BE2C (cell line): Measurements from ENCODE around the gene POLR2J.

ENCODE experiments used
- DNase-seq: peaks from one replicate; pipeline ENCODE4 v3.0.0-alpha.2; 2020
- H3K27me3 ChIP-seq: fragments of 250-450 bp; sonication (Bioruptor Pico); 2 replicates; pipeline ENCODE4 v1.5.1; 2020; ENCODE audit warnings: mild to moderate bottlenecking
- H3K36me3 ChIP-seq: fragments of 250-450 bp; sonication (Bioruptor Pico); 2 replicates; pipeline ENCODE4 v1.5.1; 2020; ENCODE audit warnings: mild to moderate bottlenecking
- H3K4me1 ChIP-seq: fragments of 250-450 bp; sonication (Bioruptor Pico); 2 replicates; pipeline ENCODE4 v1.5.1; 2020
- H3K4me3 ChIP-seq: 2 replicates; pipeline ENCODE4 v1.5.1; 2011; ENCODE audit warnings: low read depth, low read length
- H3K9me3 ChIP-seq: fragments of 250-450 bp; sonication (Bioruptor Pico); 2 replicates; pipeline ENCODE4 v1.5.1; 2020
- TF ChIP-seq, protein P1 (sequence below): IDR thresholded peaks from 2 replicates; pipeline ENCODE4 v1.5.1; 2012; ENCODE audit warnings: mild to moderate bottlenecking, low read depth, low read length

The POLR2J gene

DNA sequence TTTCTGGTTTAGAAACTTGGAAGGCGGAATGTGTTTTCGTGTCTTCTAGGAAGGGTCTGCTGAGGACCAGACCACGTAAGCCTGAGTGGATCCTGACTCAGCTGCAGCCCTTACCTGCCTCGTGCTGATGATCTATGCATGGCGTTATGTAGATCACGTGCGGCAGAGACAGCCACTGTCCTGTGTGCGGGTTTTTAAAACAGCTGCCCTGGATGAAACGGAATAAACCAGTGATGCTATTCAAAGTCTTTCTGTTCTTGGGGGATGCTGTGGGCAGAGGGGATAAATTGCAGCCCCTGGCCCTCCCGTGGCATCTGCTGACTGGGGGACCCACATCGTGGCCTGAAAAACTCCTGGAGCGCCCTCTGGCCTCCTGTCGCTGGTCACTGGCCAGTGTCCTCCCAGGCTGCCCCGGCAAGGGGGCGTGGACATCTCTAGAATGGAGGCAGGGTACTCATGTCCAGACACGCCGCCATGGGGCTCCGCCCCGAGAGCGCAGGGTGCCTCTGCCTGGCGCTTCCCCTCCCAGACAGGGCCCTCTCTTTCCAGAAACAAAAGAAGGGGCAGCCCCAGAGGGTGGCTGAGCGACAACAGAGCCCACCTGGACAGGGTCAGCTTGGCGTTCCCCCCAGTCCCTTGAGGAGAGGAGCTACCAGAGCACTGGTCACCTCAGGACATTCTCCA is 27.2 kb downstream of the POLR2J start:
- peak overlapping the region; percentile 31 for H3K4me3 ChIP-seq
- H3K4me1 ChIP-seq, result no peaks in the 10 kb centered on the region
- H3K27me3 ChIP-seq, result no peaks in the 10 kb centered on the region
- H3K9me3 ChIP-seq, result no peaks in the 10 kb centered on the region
- DNase-seq, result peak; percentile 67
- TF ChIP-seq, protein P1, sequence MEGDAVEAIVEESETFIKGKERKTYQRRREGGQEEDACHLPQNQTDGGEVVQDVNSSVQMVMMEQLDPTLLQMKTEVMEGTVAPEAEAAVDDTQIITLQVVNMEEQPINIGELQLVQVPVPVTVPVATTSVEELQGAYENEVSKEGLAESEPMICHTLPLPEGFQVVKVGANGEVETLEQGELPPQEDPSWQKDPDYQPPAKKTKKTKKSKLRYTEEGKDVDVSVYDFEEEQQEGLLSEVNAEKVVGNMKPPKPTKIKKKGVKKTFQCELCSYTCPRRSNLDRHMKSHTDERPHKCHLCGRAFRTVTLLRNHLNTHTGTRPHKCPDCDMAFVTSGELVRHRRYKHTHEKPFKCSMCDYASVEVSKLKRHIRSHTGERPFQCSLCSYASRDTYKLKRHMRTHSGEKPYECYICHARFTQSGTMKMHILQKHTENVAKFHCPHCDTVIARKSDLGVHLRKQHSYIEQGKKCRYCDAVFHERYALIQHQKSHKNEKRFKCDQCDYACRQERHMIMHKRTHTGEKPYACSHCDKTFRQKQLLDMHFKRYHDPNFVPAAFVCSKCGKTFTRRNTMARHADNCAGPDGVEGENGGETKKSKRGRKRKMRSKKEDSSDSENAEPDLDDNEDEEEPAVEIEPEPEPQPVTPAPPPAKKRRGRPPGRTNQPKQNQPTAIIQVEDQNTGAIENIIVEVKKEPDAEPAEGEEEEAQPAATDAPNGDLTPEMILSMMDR, result no peak; the same call in 1 of the 2 replicates
- H3K36me3 ChIP-seq, result peaks cover 26% of the 10 kb centered on the region

DNA sequence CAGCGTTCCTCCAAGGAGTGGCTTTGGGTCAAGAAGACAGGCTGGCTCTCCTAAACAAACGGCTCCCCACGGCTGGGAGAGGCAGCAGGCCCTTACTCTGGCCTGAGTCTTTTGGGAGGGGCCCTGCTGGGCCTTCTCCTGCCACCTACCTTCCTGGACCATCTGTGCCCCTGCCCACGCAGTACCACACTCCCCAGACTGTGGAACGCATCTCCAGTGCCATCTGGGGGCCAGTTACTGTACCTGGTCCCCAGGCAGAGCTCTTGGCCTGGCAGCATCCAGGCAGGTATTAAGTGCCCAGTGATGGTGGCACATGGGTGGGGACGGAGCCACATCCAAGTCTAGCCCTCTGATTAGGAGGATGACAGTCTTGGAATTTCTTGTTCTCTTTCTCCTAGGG is 28.5 kb downstream of the POLR2J start:
- TF ChIP-seq, protein P1, result peak; percentile 32; the same call in 1 of the 2 replicates
- H3K9me3 ChIP-seq, result no peaks in the 10 kb centered on the region
- peaks cover 18% of the 10 kb centered on the region for H3K36me3 ChIP-seq
- H3K4me1 ChIP-seq, result no peaks in the 10 kb centered on the region
- DNase-seq, result no peak
- no peak overlapping the region for H3K4me3 ChIP-seq
- H3K27me3 ChIP-seq, result no peaks in the 10 kb centered on the region

DNA sequence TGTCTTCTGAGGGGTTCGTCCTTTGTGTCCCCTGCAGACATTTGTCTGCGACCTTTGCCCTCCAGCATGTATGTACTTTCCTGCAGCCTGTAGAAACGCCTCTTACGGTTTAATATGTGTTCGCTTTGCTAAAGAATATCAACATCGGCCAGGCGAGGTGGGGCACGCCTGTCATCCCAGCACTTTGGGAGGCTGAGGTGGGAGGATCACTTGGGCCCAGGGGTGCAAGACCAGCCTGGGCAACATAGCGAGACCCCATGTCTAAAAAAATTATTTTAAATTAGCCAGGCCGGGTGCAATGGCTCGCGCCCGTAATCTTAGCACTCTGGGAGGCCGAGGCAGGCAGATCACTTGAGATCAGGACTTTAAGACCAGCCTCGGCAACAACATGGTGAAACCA is 29.6 kb downstream of the POLR2J start:
- H3K9me3 ChIP-seq, result no peaks in the 10 kb centered on the region
- no peak overlapping the region for H3K4me3 ChIP-seq
- TF ChIP-seq, protein P1, result no peak
- no peak for DNase-seq
- H3K36me3 ChIP-seq, result peaks cover 18% of the 10 kb centered on the region
- H3K27me3 ChIP-seq, result no peaks in the 10 kb centered on the region
- no peaks in the 10 kb centered on the region for H3K4me1 ChIP-seq

DNA sequence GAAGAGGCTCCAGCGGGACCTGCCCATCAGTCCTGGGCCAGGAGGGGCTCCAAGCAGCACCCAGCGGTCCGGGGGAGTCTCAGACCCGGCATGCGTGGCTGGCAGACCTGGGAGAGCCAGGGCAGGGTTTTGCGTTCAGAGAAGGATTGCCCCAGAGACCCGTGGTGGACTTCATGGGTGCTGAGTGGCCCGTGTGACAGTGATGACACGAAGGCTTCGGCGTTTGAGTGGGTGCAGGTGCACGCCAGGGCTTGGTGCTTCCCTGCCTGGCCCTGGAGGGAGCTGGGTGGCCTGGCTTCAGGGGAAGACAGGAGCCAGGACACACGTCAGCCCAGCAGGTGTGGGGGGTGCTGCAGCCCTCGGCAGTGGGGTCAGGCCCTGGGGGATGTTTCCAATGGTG is 31.4 kb downstream of the POLR2J start:
- no peak for DNase-seq
- H3K4me3 ChIP-seq, result no peak overlapping the region
- H3K27me3 ChIP-seq, result no peaks in the 10 kb centered on the region
- TF ChIP-seq, protein P1, result no peak
- H3K9me3 ChIP-seq, result no peaks in the 10 kb centered on the region
- no peaks in the 10 kb centered on the region for H3K4me1 ChIP-seq
- H3K36me3 ChIP-seq, result peaks cover 19% of the 10 kb centered on the region

DNA sequence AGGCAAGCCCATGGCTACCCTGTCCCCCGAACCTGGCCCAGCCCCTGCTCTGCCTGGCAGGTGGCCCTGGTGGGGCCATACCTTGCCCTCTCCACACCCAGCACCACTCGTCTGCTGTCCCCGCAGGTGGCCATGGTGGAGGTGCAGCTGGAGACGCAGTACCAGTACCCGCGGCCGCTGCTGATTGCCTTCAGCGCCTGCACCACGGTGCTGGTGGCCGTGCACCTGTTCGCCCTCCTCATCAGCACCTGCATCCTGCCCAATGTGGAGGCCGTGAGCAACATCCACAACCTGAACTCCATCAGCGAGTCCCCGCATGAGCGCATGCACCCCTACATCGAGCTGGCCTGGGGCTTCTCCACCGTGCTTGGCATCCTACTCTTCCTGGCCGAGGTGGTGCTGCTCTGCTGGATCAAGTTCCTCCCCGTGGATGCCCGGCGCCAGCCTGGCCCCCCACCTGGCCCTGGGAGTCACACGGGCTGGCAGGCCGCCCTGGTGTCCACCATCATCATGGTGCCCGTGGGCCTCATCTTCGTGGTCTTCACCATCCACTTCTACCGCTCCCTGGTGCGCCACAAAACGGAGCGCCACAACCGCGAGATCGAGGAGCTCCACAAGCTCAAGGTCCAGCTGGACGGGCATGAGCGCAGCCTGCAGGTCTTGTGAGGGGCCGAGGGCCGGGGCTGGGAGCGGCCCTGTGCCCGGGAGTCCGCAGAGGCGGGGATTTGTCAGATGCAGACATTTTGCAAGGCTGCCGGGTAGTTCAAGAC is 32.1 kb downstream of the POLR2J start:
- Histone ChIP-seq H3K9me3 (no peaks in the 10 kb centered on the region), H3K4me3 (no peak overlapping the region), H3K27me3 (no peaks in the 10 kb centered on the region), H3K4me1 (peaks cover 3% of the 10 kb centered on the region), H3K36me3 (peaks cover 23% of the 10 kb centered on the region)
- no peak for DNase-seq
- TF ChIP-seq, protein P1, result no peak

DNA sequence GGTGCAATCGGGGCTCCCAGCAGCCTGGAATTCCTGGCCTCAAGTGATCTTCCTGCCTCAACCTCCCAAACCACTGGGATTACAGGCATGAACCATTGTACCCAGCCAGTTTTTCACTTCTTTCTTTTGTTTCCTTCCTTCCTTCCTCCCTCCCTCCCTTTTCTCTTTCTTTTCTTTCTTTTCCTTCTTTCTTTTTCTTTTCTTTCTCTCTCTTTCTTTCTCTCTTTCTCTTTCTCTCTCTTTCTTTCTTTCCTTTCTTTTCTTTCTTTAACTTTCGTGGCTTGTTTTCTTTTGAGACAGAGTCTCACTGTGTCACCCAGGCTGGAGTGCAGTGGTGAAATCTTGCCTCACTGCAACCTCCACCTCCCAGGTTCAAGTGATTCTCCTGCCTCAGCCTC is 33.0 kb downstream of the POLR2J start:
- peaks cover 23% of the 10 kb centered on the region for H3K36me3 ChIP-seq
- H3K4me1 ChIP-seq, result peaks cover 6% of the 10 kb centered on the region
- H3K9me3 ChIP-seq, result no peaks in the 10 kb centered on the region
- TF ChIP-seq, protein P1, result no peak
- no peak for DNase-seq
- no peaks in the 10 kb centered on the region for H3K27me3 ChIP-seq
- no peak overlapping the region for H3K4me3 ChIP-seq
